Sigmoid colon (tissue), 7 donors: ENCODE data around the gene TTLL10. TPM values are rescaled to one million over a fixed set of nuclear protein-coding genes. Genes with fewer than 3 reads are reported as not detected.

Experiments
- DNase-seq: peaks from one replicate; pipeline ENCODE4 v3.0.0-alpha.2; 2019
- H3K27ac ChIP-seq, 4 donors: fragments of 200-600 bp; sonication (generic); one replicate each; pipeline ENCODE4 v1.5.1; 2016 to 2019; ENCODE audit warnings: mild to moderate bottlenecking in 1 of 4
- H3K27me3 ChIP-seq, 3 donors: fragments of 200-600 bp; sonication (generic); one replicate each; pipeline ENCODE4 v1.5.1; 2019; ENCODE audit warnings: mild to moderate bottlenecking in 1 of 3
- H3K36me3 ChIP-seq, 4 donors: fragments of 200-600 bp; sonication (generic); one replicate each; pipeline ENCODE4 v1.5.1; 2016 to 2019
- H3K4me1 ChIP-seq, 4 donors: fragments of 200-600 bp; sonication (generic); one replicate each; pipeline ENCODE4 v1.5.1; 2017 to 2019
- H3K4me3 ChIP-seq, 4 donors: fragments of 200-600 bp; sonication (generic); one replicate each; pipeline ENCODE4 v1.5.1; 2017 to 2019; ENCODE audit warnings: mild to moderate bottlenecking in 2 of 4, moderate library complexity in 1 of 4
- H3K9me3 ChIP-seq, 4 donors: fragments of 200-600 bp in 3 of 4; sonication (generic) in 3 of 4; one replicate each; pipeline versions ENCODE4 v1.5.1 to v1.6.1; 2013 to 2019
- EP300 ChIP-seq, 4 donors: sonication (generic); formaldehyde crosslinking; IDR thresholded peaks; one replicate each; pipeline ENCODE4 v1.6.1; 2017; ENCODE audit warnings: antibody characterized with exemption in 4 of 4
- POLR2A ChIP-seq, 2 donors: fragments of 450-650 bp; IDR thresholded peaks; one replicate each; pipeline ENCODE4 v1.6.1; 2016; ENCODE audit warnings: antibody characterized with exemption in 2 of 2, mild to moderate bottlenecking in 2 of 2, moderate library complexity in 2 of 2
- POLR2AphosphoS5 ChIP-seq, 4 donors: sonication (generic); formaldehyde crosslinking; IDR thresholded peaks; one replicate each; pipeline ENCODE4 v1.6.1; 2017; ENCODE audit warnings: antibody characterized with exemption in 4 of 4
- WGBS, 2 donors: extraction: QIAGEN DNeasy Blood & Tissue Kit; methylation state at CpG; one replicate each; pipeline ENCODE4 v1.1.7; 2013; 5-methylcytosine and 5-hydroxymethylcytosine counted together
- intact Hi-C: fragments of 100-400 bp; cut with DNase I; formaldehyde crosslinking; loops from one replicate; pipeline ENCODE4 v1.15.1; 2023
- polyA plus RNA-seq, 3 donors: library from polyadenylated mRNA; stranded (reverse); fragments of 200-250 nt; gene quantifications; one replicate each; pipeline ENCODE4 v1.2.3, GENCODE V29; 2013
- total RNA-seq, 4 donors: library from RNA; depleted of rRNA; stranded (reverse); fragments of >200 nt; gene quantifications; one replicate each; pipeline ENCODE4 v1.1.0, GENCODE V29; 2016
- TF ChIP-seq, protein P1 (sequence below), 4 experiments: fragments of 450-650 bp in 3 of 4; fragments of 200-600 bp in 1 of 4; IDR thresholded peaks; one replicate each; pipeline ENCODE4 v1.5.1; 2016 to 2019; ENCODE audit warnings: antibody characterized with exemption in 4 of 4, mild to moderate bottlenecking in 3 of 4, moderate library complexity in 2 of 4
- donor health status: healthy with polysubstance abuse.
- donor health status: Bipolar disorder and iron deficiency.
- donor health status: healthy.

Gene TTLL10
- total and polyA plus RNA-seq, 7 donors: 0.46 to 0.70 (median 0.60) TPM; not detected in 4

DNA sequence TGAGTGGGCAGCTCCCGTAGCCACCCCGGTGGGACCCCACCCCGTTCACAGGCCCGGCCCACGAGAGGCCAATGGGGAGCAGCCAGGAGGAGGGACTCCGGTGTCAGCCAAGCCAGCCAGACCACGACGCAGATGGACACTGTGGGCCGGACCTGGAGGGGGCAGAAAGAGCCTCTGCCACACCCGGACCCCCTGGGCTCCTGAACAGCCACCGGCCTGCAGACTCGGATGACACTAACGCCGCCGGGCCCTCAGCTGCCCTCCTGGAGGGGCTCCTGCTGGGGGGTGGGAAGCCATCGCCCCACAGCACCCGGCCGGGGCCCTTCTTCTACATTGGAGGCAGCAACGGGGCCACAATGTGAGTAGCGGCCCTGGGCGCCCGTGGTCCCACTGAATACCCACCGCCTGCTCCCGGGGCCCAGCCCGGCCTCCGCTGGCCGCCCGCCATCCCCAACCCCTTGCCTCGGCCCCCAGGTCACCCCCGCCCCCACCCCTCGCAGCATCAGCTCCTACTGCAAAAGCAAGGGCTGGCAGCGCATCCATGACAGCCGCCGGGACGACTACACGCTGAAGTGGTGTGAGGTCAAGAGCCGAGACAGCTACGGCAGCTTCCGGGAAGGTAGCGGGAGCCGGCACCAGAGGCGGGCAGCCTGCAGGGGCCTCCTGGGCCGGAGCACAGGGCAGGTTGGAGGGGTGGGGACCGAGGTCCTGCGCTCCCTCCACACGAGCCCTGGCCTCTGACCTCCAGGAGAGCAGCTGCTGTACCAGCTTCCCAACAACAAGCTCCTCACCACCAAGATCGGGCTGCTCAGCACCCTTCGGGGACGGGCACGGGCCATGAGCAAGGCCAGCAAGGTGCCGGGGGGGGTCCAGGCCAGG lies 6.5 kb downstream of the TTLL10 start:
- Histone ChIP-seq H3K4me3 (no peak overlapping the region), H3K36me3 (no peaks in the 10 kb centered on the region), H3K9me3 (no peaks in the 10 kb centered on the region), H3K27me3 (peaks cover 3 to 55% (median 45%) of the 10 kb centered on the region in 3 donors), H3K4me1 (no peaks in the 10 kb centered on the region), H3K27ac (no peak overlapping the region)
- no peak for TF ChIP-seq POLR2AphosphoS5 (IDR thresholded peaks at IDR 0.05)
- 85 to 87% methylated on average over 51 of the region's 51 CpGs for WGBS, 2 donors
- no peak for DNase-seq
- intact Hi-C loops: no loop called here

DNA sequence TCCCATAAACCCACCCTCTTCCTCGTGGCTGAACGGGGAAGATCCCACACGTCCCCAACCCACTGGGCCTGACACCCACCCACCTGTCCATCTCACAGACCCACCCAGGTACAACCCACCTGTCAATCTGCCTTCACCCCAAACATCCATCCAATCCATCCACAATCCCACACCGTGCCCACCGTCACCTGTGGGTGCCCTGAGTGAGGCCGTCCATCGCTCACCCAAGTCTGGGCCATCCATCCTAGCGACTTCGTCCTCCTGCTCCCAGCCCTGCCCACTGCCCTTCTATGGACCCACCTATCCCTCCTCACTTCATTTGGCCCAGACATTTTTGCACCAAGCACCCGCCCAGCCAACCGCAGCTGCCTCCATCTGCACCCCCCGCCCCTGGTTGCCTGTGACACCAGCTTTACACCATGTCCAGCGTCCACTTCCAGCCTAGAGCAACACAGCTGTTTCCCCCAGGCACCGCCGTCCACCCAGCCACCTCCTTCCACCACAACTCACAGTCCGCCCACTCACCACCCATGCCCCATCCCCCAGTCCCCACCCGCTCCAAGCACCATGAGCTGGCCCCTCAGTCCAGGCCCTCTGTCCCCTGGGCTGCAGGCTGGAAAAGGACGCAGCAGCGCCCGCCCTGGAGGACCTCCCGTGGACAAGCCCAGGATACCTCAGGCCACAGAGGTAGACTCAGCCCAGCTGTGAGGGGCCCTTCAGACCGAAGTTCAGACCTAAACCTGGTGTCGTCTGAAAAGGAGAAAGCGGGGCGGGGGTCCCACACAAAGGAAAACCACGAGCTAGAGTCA lies 7.7 kb downstream of the TTLL10 start:
- intact Hi-C loops: no loop called here
- no peak overlapping the region for H3K27ac ChIP-seq
- H3K36me3 ChIP-seq: no peaks in the 10 kb centered on the region
- no peaks in the 10 kb centered on the region for H3K9me3 ChIP-seq
- no peaks in the 10 kb centered on the region for H3K4me1 ChIP-seq
- H3K27me3 ChIP-seq: peaks cover under 1 to 44% (median 41%) of the 10 kb centered on the region in 3 donors
- no peak for TF ChIP-seq EP300 (IDR thresholded peaks at IDR 0.05)
- WGBS, 2 donors: 90 to 91% methylated on average over 26 of the region's 26 CpGs
- DNase-seq: no peak
- no peak overlapping the region for H3K4me3 ChIP-seq

DNA sequence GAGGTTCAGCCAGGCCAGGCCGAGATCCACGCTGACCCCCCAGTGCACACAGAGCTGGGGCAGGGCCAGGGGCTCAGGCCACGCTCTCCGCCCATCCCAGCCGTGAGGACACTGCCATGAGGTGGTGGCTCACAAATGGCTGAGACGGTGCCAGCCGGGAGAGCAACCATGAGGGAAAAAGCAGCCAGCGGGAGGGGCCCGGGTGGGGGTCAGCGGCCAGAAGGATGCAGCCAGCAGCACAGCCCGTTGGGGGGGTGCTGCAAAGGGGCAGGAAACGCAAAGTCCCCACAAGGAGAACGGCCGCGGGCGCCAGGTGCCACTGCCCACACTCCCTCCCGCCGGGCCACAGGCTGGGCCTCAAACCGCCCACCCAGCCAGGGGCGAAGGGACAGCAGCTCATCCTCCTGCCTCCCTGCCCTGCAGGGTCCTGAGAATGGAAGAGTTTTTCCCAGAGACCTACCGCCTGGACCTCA lies 8.3 kb downstream of the TTLL10 start:
- intact Hi-C loops: no loop called here
- WGBS, 2 donors: 73 to 82% methylated on average over 21 of the region's 21 CpGs
- Histone ChIP-seq H3K27me3 (peaks cover 0 to 37% (median 35%) of the 10 kb centered on the region in 3 donors), H3K27ac (no peak overlapping the region), H3K36me3 (no peaks in the 10 kb centered on the region), H3K4me3 (no peak overlapping the region), H3K4me1 (no peaks in the 10 kb centered on the region), H3K9me3 (no peaks in the 10 kb centered on the region)
- TF ChIP-seq, protein P1, sequence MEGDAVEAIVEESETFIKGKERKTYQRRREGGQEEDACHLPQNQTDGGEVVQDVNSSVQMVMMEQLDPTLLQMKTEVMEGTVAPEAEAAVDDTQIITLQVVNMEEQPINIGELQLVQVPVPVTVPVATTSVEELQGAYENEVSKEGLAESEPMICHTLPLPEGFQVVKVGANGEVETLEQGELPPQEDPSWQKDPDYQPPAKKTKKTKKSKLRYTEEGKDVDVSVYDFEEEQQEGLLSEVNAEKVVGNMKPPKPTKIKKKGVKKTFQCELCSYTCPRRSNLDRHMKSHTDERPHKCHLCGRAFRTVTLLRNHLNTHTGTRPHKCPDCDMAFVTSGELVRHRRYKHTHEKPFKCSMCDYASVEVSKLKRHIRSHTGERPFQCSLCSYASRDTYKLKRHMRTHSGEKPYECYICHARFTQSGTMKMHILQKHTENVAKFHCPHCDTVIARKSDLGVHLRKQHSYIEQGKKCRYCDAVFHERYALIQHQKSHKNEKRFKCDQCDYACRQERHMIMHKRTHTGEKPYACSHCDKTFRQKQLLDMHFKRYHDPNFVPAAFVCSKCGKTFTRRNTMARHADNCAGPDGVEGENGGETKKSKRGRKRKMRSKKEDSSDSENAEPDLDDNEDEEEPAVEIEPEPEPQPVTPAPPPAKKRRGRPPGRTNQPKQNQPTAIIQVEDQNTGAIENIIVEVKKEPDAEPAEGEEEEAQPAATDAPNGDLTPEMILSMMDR (IDR thresholded peaks at IDR 0.05): no peak
- no peak for TF ChIP-seq EP300 (IDR thresholded peaks at IDR 0.05)
- no peak for TF ChIP-seq POLR2A (IDR thresholded peaks at IDR 0.05)
- no peak for TF ChIP-seq POLR2AphosphoS5 (IDR thresholded peaks at IDR 0.05)
- no peak for DNase-seq

DNA sequence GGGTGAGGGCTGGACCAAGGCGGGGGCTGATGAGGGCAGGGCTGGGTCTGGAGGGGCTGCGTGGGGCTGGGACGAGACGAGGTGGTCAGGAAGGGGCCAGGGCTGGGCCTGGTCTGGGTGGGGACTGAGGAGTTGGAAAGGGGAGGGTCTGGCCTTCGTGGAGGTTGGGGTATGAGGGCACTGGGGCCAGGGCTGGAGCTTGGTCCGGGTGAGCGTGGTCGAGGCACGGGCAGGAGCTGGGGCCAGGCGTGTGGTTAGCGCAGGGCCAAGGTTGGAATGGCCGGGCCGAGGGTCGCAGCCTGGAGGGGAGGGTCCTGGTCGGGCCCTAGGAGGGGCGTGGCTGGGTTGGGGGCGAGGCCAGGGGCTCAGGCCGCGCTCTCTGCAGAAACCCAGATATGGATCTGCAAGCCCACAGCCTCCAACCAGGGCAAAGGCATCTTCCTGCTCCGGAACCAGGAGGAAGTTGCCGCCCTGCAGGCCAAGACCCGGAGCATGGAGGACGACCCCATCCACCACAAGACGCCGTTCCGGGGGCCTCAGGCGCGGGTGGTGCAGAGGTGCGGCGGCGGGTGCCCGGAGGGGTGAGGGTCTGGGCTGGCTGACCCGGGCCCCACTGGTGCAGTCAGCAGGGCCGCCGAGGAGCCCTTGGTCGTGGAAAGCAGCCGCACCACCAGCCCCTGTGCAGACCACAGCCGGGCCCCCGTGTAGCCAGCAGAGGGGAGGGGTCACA lies 9.0 kb downstream of the TTLL10 start:
- TF ChIP-seq POLR2A (IDR thresholded peaks at IDR 0.05) (no peak), POLR2AphosphoS5 (IDR thresholded peaks at IDR 0.05) (no peak), EP300 (IDR thresholded peaks at IDR 0.05) (no peak)
- TF ChIP-seq, protein P1 (IDR thresholded peaks at IDR 0.05): no peak
- Histone ChIP-seq H3K9me3 (no peaks in the 10 kb centered on the region), H3K4me1 (no peaks in the 10 kb centered on the region), H3K27me3 (peaks cover 0 to 30% (median 30%) of the 10 kb centered on the region in 3 donors), H3K4me3 (no peak overlapping the region), H3K36me3 (no peaks in the 10 kb centered on the region), H3K27ac (no peak overlapping the region)
- DNase-seq: no peak
- intact Hi-C loops: no loop called here
- 55 to 77% methylated on average over 39 of the region's 39 CpGs for WGBS, 2 donors

GRCh38 chr1:1183221-1183747 lies 9.6 kb downstream of the TTLL10 start:
- WGBS, 2 donors: 76 to 81% methylated on average over 21 of the region's 21 CpGs

More at GRCh38 chr1:1183221-1183747, 9.6 kb downstream of the TTLL10 start:
- Histone ChIP-seq H3K9me3 (no peaks in the 10 kb centered on the region), H3K27me3 (peaks cover 0 to 25% (median 24%) of the 10 kb centered on the region in 3 donors), H3K4me1 (no peaks in the 10 kb centered on the region), H3K27ac (no peak overlapping the region), H3K36me3 (no peaks in the 10 kb centered on the region), H3K4me3 (no peak overlapping the region)
- no peak for TF ChIP-seq EP300 (IDR thresholded peaks at IDR 0.05)
- TF ChIP-seq, protein P1 (IDR thresholded peaks at IDR 0.05): no peak
- TF ChIP-seq POLR2AphosphoS5 (IDR thresholded peaks at IDR 0.05): no peak
- TF ChIP-seq POLR2A (IDR thresholded peaks at IDR 0.05): no peak
- intact Hi-C loops: no loop called here
- DNase-seq: no peak
